GM12872 (cell line): ENCODE data around the gene SYNDIG1.

Experiments
- CTCF ChIP-seq: IDR thresholded peaks from 3 replicates; pipeline ENCODE4 v1.5.1; 2011; ENCODE audit warnings: low read depth, mild to moderate bottlenecking, low read length, moderate library complexity; ENCODE audit not compliant: insufficient read depth

Gene SYNDIG1

GRCh38 chr20:24661255-24661654 is 191.8 kb downstream of the SYNDIG1 start:
- no peak for TF ChIP-seq CTCF

GRCh38 chr20:24662322-24662721 is 192.9 kb downstream of the SYNDIG1 start:
- TF ChIP-seq CTCF, result no peak

GRCh38 chr20:24662752-24663365 is 193.4 kb downstream of the SYNDIG1 start:
- no peak for TF ChIP-seq CTCF

GRCh38 chr20:24663496-24663895 is 194.1 kb downstream of the SYNDIG1 start:
- no peak for TF ChIP-seq CTCF

GRCh38 chr20:24664266-24664986 is 195.0 kb downstream of the SYNDIG1 start:
- TF ChIP-seq CTCF, result no peak

- TF ChIP-seq CTCF, result no peak
These were observed 195.8 kb downstream of the SYNDIG1 start for GRCh38 chr20:24665196-24665595.

- no peak for TF ChIP-seq CTCF
These were observed 196.3 kb downstream of the SYNDIG1 start for GRCh38 chr20:24665741-24666191.
